Heart left ventricle (tissue), 13 donors: ENCODE results near the gene PARPBP.

Source experiments
- CTCF ChIP-seq, 12 donors: fragments of 200-600 bp; sonication (generic) in 4 of 12; IDR thresholded peaks; one replicate each; pipeline versions ENCODE4 v1.5.0 to v1.8.0; 2018 to 2022; ENCODE audit warnings: antibody characterized with exemption in 12 of 12, mild to moderate bottlenecking in 5 of 12
- POLR2A ChIP-seq, 2 donors: fragments of 450-650 bp; IDR thresholded peaks; one replicate each; pipeline ENCODE4 v1.6.1; 2017; ENCODE audit warnings: antibody characterized with exemption in 2 of 2, mild to moderate bottlenecking in 2 of 2, moderate library complexity in 2 of 2
- donor health status: ischemic (EF 13 %, LVEDD 7.1; RV severe dilation, severe dysfunction).
- donor health status: DM: no; HTN: yes; CAD: no.
- donor health status: DM: no; HTN: no; CAD: no.
- donor health status: ischemic (EF 25% LVEDD 6.9; RV normal size, moderate dysfunction).
- donor health status: ischemic (EF 25% LVEDD 5.7; RV mildly dilated, moderate dysfunction).
- donor health status: ischemic (EF 35%, LVEDD 5.7; RV mildly dilated, moderate dysfunction).
- donor health status: nonischemic (EF 11% LVEDD 7.7; RV severe dilation, severe dysfunction).
- donor health status: DM: yes; HTN: yes; CAD: no.
- donor health status: PGD.
- donor health status: ischemic (EF 29% LVEDD 5.4; RV normal size, mild dysfunction).
- donor health status: nonischemic (EF 23%, LVEDD 6.1; RV moderate dilation, normal function).

- TF ChIP-seq POLR2A (IDR thresholded peaks at IDR 0.05) (no peak), CTCF (IDR thresholded peaks at IDR 0.05) (no peak)
These were observed 3.6 kb upstream of the PARPBP start for GRCh38 chr12:102116392-102116791.
